Thyroid gland (tissue), 4 donors: ENCODE data around the gene KY.

Experiments
- CTCF ChIP-seq, 6 experiments: fragments of 200-600 bp in 3 of 6; fragments of 450-650 bp in 3 of 6; sonication (generic) in 3 of 6; IDR thresholded peaks; one replicate each; pipeline ENCODE4 v1.5.1; 2016 to 2019; ENCODE audit warnings: antibody characterized with exemption in 6 of 6, mild to moderate bottlenecking in 2 of 6, inconsistent platforms in 1 of 6, moderate library complexity in 1 of 6
- POLR2A ChIP-seq, 2 donors: fragments of 450-650 bp; IDR thresholded peaks; one replicate each; pipeline ENCODE4 v1.6.1; 2017; ENCODE audit warnings: antibody characterized with exemption in 2 of 2, mild to moderate bottlenecking in 2 of 2, moderate library complexity in 1 of 2

DNA sequence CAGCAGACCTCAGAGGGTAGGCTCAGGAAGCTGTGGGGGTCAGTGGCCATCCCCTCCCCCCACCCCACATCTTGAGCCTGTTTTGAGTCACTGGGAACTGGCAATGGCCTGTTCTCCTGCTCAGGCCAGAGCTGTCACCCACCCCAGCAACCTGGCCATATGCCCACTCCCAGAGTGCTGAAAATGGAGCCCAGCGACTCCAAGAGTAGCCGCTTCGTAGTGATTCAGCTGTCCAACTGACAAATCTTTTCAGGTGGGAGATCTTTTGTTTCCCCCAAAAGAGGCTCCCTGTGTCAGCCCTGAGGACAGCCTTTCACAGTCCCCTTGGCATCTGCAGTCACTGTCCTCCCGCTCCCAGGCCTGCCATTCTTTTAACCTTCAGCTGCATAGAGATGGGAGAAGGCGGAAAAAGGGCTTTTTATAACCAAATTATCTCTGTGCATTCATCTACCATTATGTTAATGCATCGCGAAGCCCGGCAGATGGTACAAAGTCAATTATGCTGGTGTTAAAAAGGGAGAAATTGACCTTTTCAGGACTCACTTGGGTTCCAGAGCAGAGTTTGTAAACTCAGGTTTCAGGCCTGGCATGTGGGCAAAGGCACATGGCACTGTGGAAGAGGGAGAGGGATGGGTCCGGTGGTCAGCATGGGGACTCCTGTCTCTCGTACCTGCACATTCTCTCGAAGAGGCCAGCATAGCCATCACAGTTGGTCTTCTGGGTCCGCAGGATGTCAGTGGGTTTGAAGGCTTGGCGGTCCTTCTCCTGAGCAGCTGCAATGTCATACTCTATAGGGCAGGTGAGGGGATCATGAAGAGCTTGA, 32.1 kb downstream of the KY start:
- TF ChIP-seq POLR2A (IDR thresholded peaks at IDR 0.05) (no peak), CTCF (IDR thresholded peaks at IDR 0.05) (no peak)
